ENCODE data around the gene TANGO2. TPM values are rescaled to one million over a fixed set of nuclear protein-coding genes. Genes with fewer than 3 reads are reported as not detected.

Gene TANGO2
- total RNA-seq, 2 donors from 2014 or later = 10.5 to 19.7 TPM

DNA sequence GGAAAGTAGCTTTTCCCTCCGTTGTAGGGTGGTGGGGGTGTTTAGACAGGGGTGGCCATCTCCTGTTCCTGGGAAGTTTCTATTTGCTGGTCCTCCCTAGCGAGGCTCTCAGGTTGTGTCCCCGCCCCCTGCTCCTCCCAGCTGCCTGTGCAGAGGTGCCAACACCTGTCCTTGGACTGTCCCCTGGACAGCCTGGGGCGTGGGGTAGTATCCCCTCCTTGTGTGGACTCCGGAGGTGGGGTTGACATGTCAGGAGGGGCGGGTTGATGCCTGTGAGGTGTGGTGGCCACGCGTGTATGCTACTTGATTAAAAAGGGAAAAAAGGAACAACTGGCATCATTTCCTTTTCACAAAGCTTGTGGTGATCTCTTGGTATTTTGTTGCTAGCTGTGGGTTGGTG is 80.7 kb downstream of the TANGO2 start:
- ATAC-seq (no peak), DNase-seq (no peak)
- TF ChIP-seq, protein P1, sequence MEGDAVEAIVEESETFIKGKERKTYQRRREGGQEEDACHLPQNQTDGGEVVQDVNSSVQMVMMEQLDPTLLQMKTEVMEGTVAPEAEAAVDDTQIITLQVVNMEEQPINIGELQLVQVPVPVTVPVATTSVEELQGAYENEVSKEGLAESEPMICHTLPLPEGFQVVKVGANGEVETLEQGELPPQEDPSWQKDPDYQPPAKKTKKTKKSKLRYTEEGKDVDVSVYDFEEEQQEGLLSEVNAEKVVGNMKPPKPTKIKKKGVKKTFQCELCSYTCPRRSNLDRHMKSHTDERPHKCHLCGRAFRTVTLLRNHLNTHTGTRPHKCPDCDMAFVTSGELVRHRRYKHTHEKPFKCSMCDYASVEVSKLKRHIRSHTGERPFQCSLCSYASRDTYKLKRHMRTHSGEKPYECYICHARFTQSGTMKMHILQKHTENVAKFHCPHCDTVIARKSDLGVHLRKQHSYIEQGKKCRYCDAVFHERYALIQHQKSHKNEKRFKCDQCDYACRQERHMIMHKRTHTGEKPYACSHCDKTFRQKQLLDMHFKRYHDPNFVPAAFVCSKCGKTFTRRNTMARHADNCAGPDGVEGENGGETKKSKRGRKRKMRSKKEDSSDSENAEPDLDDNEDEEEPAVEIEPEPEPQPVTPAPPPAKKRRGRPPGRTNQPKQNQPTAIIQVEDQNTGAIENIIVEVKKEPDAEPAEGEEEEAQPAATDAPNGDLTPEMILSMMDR (IDR thresholded peaks at IDR 0.05) = no peak
- TF ChIP-seq POLR2A (IDR thresholded peaks at IDR 0.05) = no peak
- Histone ChIP-seq H3K4me1 (no peaks in the 10 kb centered on the region), H3K4me3 (no peak overlapping the region), H3K36me3 (replicated peaks in 1 of 2; ENCODE audit: insufficient read depth in 1 of 2, low read depth in 2 of 2) (peaks cover 0 to 31% of the 10 kb centered on the region in 2 donors), H3K9me3 (no peaks in the 10 kb centered on the region), H3K27me3 (no peaks in the 10 kb centered on the region), H3K27ac (no peak overlapping the region)
- intact Hi-C loops (cut with DNase I) = no loop called here
- 68 to 75% methylated on average over 8 of the region's 8 CpGs for WGBS, 2 donors

DNA sequence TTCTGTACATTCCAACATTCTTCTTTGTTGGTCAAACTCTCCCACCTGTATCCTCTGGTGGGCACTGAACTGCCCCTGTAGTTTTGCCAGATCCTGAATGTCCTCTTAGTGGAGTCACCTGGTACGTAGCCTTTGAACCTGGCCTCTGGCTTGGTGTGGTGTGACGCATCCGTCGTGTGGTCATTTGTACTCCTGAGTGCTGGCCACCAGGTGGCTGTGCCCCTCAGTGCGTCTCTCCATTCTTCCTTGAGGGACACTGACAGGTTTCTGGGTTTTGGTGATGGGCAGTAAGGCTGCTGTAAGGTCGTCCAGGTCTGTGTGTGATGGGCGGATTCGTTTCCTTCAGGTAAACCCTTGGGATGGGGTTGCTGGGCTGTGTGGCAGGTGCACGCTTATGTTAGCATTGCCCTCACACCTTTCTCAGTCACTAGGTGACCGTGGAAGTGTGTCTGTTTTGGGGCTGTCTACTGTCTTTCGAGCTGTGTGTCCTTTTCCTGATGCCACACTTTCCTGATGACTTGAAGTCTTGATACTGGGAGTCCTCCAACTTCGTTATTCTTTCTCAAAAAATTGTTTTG is 81.4 kb downstream of the TANGO2 start:
- no peaks in the 10 kb centered on the region for H3K9me3 ChIP-seq
- H3K4me1 ChIP-seq = no peaks in the 10 kb centered on the region
- no peak overlapping the region for H3K4me3 ChIP-seq
- H3K36me3 ChIP-seq (replicated peaks in 1 of 2; ENCODE audit: insufficient read depth in 1 of 2, low read depth in 2 of 2) = peaks cover 0 to 36% of the 10 kb centered on the region in 2 donors
- whole genome bisulfite sequencing, 2 donors = 90% methylated on average over 12 of the region's 12 CpGs
- H3K27ac ChIP-seq = no peak overlapping the region
- no peak for ATAC-seq
- no peaks in the 10 kb centered on the region for H3K27me3 ChIP-seq
- TF ChIP-seq POLR2A (IDR thresholded peaks at IDR 0.05) = no peak
- TF ChIP-seq, protein P1 (IDR thresholded peaks at IDR 0.05) = no peak
- DNase-seq = no peak
- intact Hi-C loops (cut with DNase I) = no loop called here

DNA sequence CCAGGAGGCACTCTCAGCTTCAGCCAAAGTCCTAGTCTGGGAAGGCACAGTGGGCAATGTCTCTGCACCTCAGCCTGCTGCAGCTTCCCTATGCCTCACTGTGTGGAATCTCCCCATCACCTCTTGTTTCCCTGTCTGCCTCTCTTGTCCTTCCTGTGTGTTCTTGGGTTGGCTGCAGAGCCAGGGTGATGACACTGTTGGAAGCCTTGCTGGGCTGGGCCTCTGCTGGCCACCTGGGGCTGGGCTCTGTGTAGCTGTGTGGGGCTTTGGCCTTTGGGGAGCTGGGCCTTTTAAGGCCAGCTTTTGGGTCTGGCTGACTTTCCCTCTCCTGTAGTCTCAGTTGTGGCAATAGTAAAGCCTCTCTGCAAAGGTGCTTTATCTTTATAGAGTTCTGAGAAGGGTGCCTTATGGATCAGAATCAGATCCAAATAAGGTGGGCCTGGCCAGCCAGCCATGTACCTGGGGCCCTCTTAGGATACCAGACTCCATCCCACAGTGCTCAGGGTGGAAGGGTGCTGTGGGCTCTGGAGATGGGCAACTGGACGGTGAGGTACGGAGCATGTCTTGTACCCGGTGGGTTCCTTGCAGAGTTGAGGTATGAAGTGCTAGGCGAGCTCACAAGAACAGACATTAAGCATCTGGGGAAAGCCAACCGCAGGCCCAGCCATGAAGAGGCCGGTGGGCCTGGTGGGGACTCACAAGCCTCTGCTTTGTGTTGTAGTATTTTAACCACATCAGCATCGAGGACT is 84.7 kb downstream of the TANGO2 start:
- 95% methylated on average over 7 of the region's 7 CpGs for WGBS, 2 donors
- no peak overlapping the region for H3K27ac ChIP-seq

DNA sequence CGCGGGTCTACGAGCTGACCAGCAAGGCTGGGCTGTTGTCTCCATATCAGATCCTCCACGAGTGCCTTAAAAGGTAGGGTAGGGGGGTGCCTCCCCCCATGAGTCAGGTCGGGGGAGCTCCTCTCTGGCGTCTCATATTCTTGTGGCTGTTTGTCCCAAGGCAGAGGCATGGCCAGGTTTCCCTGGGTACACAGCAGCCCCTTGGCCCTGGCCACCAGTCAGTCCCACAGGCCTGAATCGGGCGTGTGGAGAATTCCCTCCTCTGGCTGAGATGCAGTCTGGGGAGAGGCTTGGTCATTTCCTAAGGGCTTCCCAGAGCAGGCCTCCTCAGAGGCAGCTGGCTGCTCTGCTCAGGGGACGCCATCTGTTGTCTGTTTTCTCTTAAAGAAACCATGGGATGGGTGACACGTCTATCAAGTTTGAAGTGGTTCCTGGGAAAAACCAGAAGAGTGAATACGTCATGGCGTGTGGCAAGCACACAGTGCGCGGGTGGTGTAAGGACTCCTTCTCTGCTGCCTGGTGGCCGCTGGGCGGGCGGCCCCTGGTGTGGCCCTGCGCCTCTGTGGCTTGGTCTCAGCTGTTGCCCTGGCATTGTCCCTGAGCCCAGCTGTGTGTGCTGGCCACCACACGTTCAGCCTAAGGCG is 85.4 kb downstream of the TANGO2 start:
- H3K36me3 ChIP-seq (replicated peaks in 1 of 2; ENCODE audit: insufficient read depth in 1 of 2, low read depth in 2 of 2) = peaks cover 0 to 35% of the 10 kb centered on the region in 2 donors
- DNase-seq = no peak
- H3K27me3 ChIP-seq = no peaks in the 10 kb centered on the region

More for the DNA sequence above, 84.7 kb downstream of the TANGO2 start:
- TF ChIP-seq POLR2A (IDR thresholded peaks at IDR 0.05) = no peak
- TF ChIP-seq, protein P1 (IDR thresholded peaks at IDR 0.05) = no peak
- no peak overlapping the region for H3K4me3 ChIP-seq
- no peak for ATAC-seq
- no peaks in the 10 kb centered on the region for H3K27me3 ChIP-seq
- peaks cover 0 to 36% of the 10 kb centered on the region in 2 donors for H3K36me3 ChIP-seq (replicated peaks in 1 of 2; ENCODE audit: insufficient read depth in 1 of 2, low read depth in 2 of 2)
- H3K9me3 ChIP-seq = no peaks in the 10 kb centered on the region
- intact Hi-C loops (cut with DNase I) = no loop called here
- no peaks in the 10 kb centered on the region for H3K4me1 ChIP-seq
- no peak for DNase-seq

More for the DNA sequence above, 85.4 kb downstream of the TANGO2 start:
- TF ChIP-seq POLR2A (IDR thresholded peaks at IDR 0.05) = no peak
- TF ChIP-seq, protein P1 (IDR thresholded peaks at IDR 0.05) = no peak
- WGBS, 2 donors = 89 to 90% methylated on average over 16 to 20 of the region's 20 CpGs
- no peak for ATAC-seq
- peaks cover 4% of the 10 kb centered on the region for H3K4me1 ChIP-seq
- H3K4me3 ChIP-seq = no peak overlapping the region
- H3K9me3 ChIP-seq = no peaks in the 10 kb centered on the region
- intact Hi-C loops (cut with DNase I) = no loop called here
- H3K27ac ChIP-seq = no peak overlapping the region

Measured in body of pancreas (tissue), 4 donors.